GM06990 (cell line): ENCODE data around the gene TANC1.

Experiments
- DNase-seq: peaks from one replicate; pipeline ENCODE4 v3.0.0-alpha.2; 2011; ENCODE audit not compliant: insufficient read length; ENCODE audit errors: extremely low read depth
- H3K27me3 ChIP-seq: replicated peaks from 2 replicates; pipeline ENCODE4 v1.6.0; 2011; ENCODE audit warnings: low read length; ENCODE audit not compliant: control insufficient read depth, insufficient read depth
- H3K36me3 ChIP-seq: 2 replicates; pipeline ENCODE4 v1.5.1; 2011; ENCODE audit warnings: low read length; ENCODE audit not compliant: control insufficient read depth, insufficient read depth
- H3K4me3 ChIP-seq: replicated peaks from 2 replicates; pipeline ENCODE4 v1.5.1; 2011; ENCODE audit warnings: low read depth, mild to moderate bottlenecking, control low read depth, low read length
- CTCF ChIP-seq: IDR thresholded peaks from 2 replicates; pipeline ENCODE4 v1.5.1; 2011; ENCODE audit warnings: low read length, control low read depth, mild to moderate bottlenecking, inconsistent platforms; ENCODE audit not compliant: insufficient read depth, poor library complexity, severe bottlenecking

Gene TANC1

GRCh38 chr2:159265171-159265576 lies 296.7 kb downstream of the TANC1 start:
- H3K27me3 ChIP-seq = no peaks in the 10 kb centered on the region
- no peak overlapping the region for H3K4me3 ChIP-seq
- H3K36me3 ChIP-seq = no peaks in the 10 kb centered on the region; the same call in none of the 2 replicates
- DNase-seq = no peak
- no peak for TF ChIP-seq CTCF

DNA sequence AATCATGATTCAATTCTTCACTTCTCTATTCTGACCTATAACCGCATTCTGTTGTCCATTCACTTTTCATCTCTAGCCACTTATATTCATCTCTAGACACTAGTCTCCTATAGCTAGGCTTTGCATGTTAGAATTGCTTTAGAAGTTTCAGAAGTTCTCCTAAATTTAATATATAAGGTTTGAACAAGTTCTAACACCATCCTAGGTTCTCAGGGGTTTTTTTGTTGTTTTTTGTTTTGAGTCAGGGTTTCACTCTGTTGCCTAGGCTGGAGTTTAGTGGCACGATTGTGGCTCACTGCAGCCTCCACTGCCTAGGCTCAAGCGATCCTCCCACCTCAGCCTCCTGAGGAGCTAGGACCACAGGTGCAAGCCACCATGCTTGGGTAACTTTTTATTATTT lies 298.1 kb downstream of the TANC1 start:
- H3K36me3 ChIP-seq = no peaks in the 10 kb centered on the region; the same call in none of the 2 replicates
- no peak for DNase-seq

GRCh38 chr2:159267921-159268320 lies 299.5 kb downstream of the TANC1 start:
- Histone ChIP-seq H3K4me3 (no peak overlapping the region), H3K36me3 (no peaks in the 10 kb centered on the region; the same call in none of the 2 replicates), H3K27me3 (no peaks in the 10 kb centered on the region)
- no peak for DNase-seq
- no peak for TF ChIP-seq CTCF

More for the DNA sequence above, 298.1 kb downstream of the TANC1 start:
- TF ChIP-seq CTCF = no peak
- H3K27me3 ChIP-seq = no peaks in the 10 kb centered on the region
- H3K4me3 ChIP-seq = no peak overlapping the region

DNA sequence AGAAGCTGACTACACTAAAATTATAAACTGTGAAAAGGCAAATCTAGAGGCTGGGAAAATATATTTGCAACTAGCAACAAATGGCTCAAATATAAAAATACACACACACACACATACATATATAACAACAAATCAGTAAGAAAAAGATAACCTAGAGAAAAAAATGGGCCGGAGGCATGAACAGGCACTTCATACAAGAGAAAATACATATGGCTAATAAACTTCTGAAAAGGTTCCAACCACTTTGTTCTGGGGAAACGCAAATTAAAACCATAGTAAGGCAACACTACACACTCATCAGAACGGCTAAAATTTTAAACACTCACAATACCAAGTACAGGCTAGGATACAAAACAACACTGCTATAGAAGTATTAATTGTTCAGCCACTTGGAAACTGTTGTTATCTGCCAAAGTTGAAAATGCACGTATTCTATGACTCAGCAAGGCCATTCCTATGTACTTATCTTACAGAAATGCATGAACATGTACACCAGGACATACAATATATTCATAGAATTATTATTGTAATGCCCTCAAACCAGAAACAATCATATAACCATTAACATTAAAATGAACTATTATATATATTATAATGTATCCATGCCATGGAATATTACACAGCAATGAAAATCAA lies 302.4 kb downstream of the TANC1 start:
- Histone ChIP-seq H3K4me3 (no peak overlapping the region), H3K36me3 (no peaks in the 10 kb centered on the region), H3K27me3 (no peaks in the 10 kb centered on the region)
- TF ChIP-seq CTCF = no peak
- DNase-seq = no peak

GRCh38 chr2:159272156-159272555 lies 303.7 kb downstream of the TANC1 start:
- no peak overlapping the region for H3K4me3 ChIP-seq
- no peaks in the 10 kb centered on the region for H3K36me3 ChIP-seq
- no peak for DNase-seq
- no peaks in the 10 kb centered on the region for H3K27me3 ChIP-seq
- TF ChIP-seq CTCF = no peak

GRCh38 chr2:159275111-159275510 lies 306.7 kb downstream of the TANC1 start:
- no peak for TF ChIP-seq CTCF
- no peak for DNase-seq
- no peak overlapping the region for H3K4me3 ChIP-seq
- H3K27me3 ChIP-seq = no peaks in the 10 kb centered on the region
- no peaks in the 10 kb centered on the region for H3K36me3 ChIP-seq
